ENCODE measurements around the gene SOST. TPM values are rescaled to one million over a fixed set of nuclear protein-coding genes. Genes with fewer than 3 reads are reported as not detected.

Gene SOST
- total RNA-seq, 3 donors from 2014 or later = not detected

GRCh38 chr17:43741636-43742035 is 17.0 kb downstream of the SOST start:
- H3K9me3 ChIP-seq = no peaks in the 10 kb centered on the region
- DNase-seq (no peak), ATAC-seq (no peak)
- intact Hi-C loops (cut with DNase I, micrococcal nuclease) = no loop called here
- TF ChIP-seq, protein P1, sequence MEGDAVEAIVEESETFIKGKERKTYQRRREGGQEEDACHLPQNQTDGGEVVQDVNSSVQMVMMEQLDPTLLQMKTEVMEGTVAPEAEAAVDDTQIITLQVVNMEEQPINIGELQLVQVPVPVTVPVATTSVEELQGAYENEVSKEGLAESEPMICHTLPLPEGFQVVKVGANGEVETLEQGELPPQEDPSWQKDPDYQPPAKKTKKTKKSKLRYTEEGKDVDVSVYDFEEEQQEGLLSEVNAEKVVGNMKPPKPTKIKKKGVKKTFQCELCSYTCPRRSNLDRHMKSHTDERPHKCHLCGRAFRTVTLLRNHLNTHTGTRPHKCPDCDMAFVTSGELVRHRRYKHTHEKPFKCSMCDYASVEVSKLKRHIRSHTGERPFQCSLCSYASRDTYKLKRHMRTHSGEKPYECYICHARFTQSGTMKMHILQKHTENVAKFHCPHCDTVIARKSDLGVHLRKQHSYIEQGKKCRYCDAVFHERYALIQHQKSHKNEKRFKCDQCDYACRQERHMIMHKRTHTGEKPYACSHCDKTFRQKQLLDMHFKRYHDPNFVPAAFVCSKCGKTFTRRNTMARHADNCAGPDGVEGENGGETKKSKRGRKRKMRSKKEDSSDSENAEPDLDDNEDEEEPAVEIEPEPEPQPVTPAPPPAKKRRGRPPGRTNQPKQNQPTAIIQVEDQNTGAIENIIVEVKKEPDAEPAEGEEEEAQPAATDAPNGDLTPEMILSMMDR (IDR thresholded peaks at IDR 0.05) = no peak
- no peaks in the 10 kb centered on the region for H3K36me3 ChIP-seq (ENCODE audit: low read depth)
- H3K4me1 ChIP-seq (ENCODE audit: low read depth) = no peaks in the 10 kb centered on the region
- H3K4me3 ChIP-seq = no peak overlapping the region

- no peaks in the 10 kb centered on the region for H3K4me1 ChIP-seq (ENCODE audit: low read depth)
- ATAC-seq = no peak
- no peak overlapping the region for H3K4me3 ChIP-seq
- DNase-seq = no peak
- intact Hi-C loops (cut with DNase I, micrococcal nuclease) = no loop called here
- TF ChIP-seq, protein P1 (IDR thresholded peaks at IDR 0.05) = no peak
- H3K36me3 ChIP-seq (ENCODE audit: low read depth) = no peaks in the 10 kb centered on the region
- no peaks in the 10 kb centered on the region for H3K9me3 ChIP-seq
Observed at GRCh38 chr17:43740541-43740940, 18.1 kb downstream of the SOST start.

DNA sequence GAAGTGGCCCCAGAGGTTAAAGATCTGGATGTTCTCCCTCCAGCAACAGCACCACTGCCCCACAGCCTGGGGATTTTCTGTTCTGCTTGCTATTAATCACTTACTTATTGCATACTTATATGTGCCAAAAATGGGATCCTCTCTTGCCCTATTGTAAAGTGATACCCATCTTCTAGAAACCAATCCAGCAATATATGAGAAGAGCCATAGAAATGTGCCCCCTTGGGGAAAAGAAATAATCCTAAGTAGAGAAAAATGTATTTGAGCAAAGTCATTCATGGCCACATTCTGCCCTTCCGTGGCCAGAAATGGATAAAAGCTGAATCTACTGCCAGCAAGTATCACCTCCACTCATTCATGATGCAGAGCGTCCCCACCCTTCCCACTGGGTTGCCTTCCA is 20.9 kb downstream of the SOST start:
- ATAC-seq (no peak), DNase-seq (no peak)
- Histone ChIP-seq H3K4me1 (ENCODE audit: low read depth) (no peaks in the 10 kb centered on the region), H3K9me3 (no peaks in the 10 kb centered on the region), H3K36me3 (ENCODE audit: low read depth) (no peaks in the 10 kb centered on the region), H3K4me3 (no peak overlapping the region)
- intact Hi-C loops (cut with DNase I, micrococcal nuclease) = no loop called here
- TF ChIP-seq, protein P1 (IDR thresholded peaks at IDR 0.05) = no peak

DNA sequence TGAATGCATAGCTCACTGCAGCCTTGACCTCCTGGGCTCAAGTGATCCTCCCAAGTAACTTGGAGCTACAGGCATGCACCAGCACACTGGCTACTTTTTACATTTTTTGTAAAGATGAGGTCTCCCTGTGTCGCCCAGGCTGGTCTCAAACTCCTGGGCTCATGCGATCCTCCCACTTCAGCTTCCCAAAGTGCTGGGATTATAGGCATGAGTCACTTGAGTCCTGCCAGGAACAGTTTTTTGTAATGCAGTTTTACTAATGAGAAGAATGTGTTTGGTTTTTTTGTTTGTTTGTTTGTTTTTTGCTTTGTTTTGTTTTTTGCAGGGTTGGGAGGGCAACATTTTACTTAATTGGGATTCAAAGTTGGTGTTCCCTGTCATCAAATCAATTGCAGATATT is 22.2 kb downstream of the SOST start:
- no peaks in the 10 kb centered on the region for H3K36me3 ChIP-seq (ENCODE audit: low read depth)
- no peak for DNase-seq
- ATAC-seq = no peak
- intact Hi-C loops (cut with DNase I, micrococcal nuclease) = no loop called here
- TF ChIP-seq, protein P1 (IDR thresholded peaks at IDR 0.05) = no peak
- H3K4me3 ChIP-seq = no peak overlapping the region
- no peaks in the 10 kb centered on the region for H3K4me1 ChIP-seq (ENCODE audit: low read depth)
- H3K9me3 ChIP-seq = no peaks in the 10 kb centered on the region

- no peaks in the 10 kb centered on the region for H3K9me3 ChIP-seq
- intact Hi-C loops (cut with DNase I, micrococcal nuclease) = no loop called here
- ATAC-seq = no peak
- TF ChIP-seq, protein P1 (IDR thresholded peaks at IDR 0.05) = no peak
- no peak overlapping the region for H3K4me3 ChIP-seq
- no peak for DNase-seq
- no peaks in the 10 kb centered on the region for H3K36me3 ChIP-seq (ENCODE audit: low read depth)
- H3K4me1 ChIP-seq (ENCODE audit: low read depth) = no peaks in the 10 kb centered on the region
Observed at GRCh38 chr17:43734376-43734775, 24.2 kb downstream of the SOST start.

DNA sequence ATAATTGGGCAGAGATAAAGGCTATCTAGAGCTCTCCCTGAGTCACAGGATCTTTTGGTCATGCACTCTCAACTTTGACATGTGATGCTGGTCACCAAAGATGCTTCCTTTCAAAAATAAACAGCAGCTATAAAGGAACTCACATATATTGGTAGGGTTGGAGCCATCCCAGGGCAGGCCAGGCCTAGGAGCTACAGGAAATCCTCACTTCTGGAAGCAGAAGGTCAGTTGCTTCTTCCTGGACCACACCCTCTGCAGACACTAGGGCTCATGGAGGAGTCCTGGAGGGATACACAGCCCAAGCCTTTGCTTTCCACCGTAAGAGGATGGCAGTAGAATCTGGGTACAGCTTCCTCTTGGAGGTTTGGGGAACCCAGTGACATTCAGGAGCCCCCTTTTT is 24.6 kb downstream of the SOST start:
- Histone ChIP-seq H3K9me3 (no peaks in the 10 kb centered on the region), H3K4me1 (ENCODE audit: low read depth) (no peaks in the 10 kb centered on the region), H3K4me3 (no peak overlapping the region), H3K36me3 (ENCODE audit: low read depth) (no peaks in the 10 kb centered on the region)
- DNase-seq (no peak), ATAC-seq (no peak)
- intact Hi-C loops (cut with DNase I, micrococcal nuclease) = no loop called here
- TF ChIP-seq, protein P1 (IDR thresholded peaks at IDR 0.05) = no peak
